Lung microvascular endothelial cell (primary cell): ENCODE measurements around the gene BSN. TPM values are rescaled to one million over a fixed set of nuclear protein-coding genes. Genes with fewer than 3 reads are reported as not detected.

ENCODE experiments used
- DNase-seq, 2 donors: peaks; one replicate each; pipeline versions ENCODE4 v3.0.0 to v3.0.0-alpha.2; 2010; ENCODE audit warnings: low read depth in 2 of 2
- total RNA-seq: library from RNA; depleted of rRNA; stranded (reverse); fragments of >200 nt; gene quantifications from 2 replicates; pipeline ENCODE4 v1.2.1, GENCODE V29; 2014

The BSN gene
- total RNA-seq, 1 donor from 2014 or later = under 0.01 TPM

GRCh38 chr3:49626101-49626581 is 71.9 kb downstream of the BSN start:
- no peak for DNase-seq

- no peak for DNase-seq
Observed at GRCh38 chr3:49626796-49627195, 72.5 kb downstream of the BSN start.

- DNase-seq = no peak
Observed at GRCh38 chr3:49627634-49628033, 73.4 kb downstream of the BSN start.

- no peak for DNase-seq
Observed at GRCh38 chr3:49628249-49628648, 74.0 kb downstream of the BSN start.

GRCh38 chr3:49629451-49629850 is 75.2 kb downstream of the BSN start:
- DNase-seq = no peak

- no peak for DNase-seq
Observed at GRCh38 chr3:49629866-49630265, 75.6 kb downstream of the BSN start.

- no peak for DNase-seq
Observed at GRCh38 chr3:49630784-49631183, 76.5 kb downstream of the BSN start.

GRCh38 chr3:49634736-49635135 is 80.5 kb downstream of the BSN start:
- no peak for DNase-seq

GRCh38 chr3:49636883-49637609 is 82.8 kb downstream of the BSN start:
- DNase-seq = peak in 1 of 2 donors; percentile 14

GRCh38 chr3:49638445-49638844 is 84.2 kb downstream of the BSN start:
- no peak for DNase-seq

GRCh38 chr3:49639551-49639950 is 85.3 kb downstream of the BSN start:
- no peak for DNase-seq

GRCh38 chr3:49641292-49641691 is 87.0 kb downstream of the BSN start:
- no peak for DNase-seq

GRCh38 chr3:49641921-49642707 is 87.8 kb downstream of the BSN start:
- no peak for DNase-seq

GRCh38 chr3:49642708-49643145 is 88.5 kb downstream of the BSN start:
- no peak for DNase-seq

- no peak for DNase-seq
Observed at GRCh38 chr3:49644684-49645083, 90.4 kb downstream of the BSN start.

GRCh38 chr3:49646236-49646635 is 92.0 kb downstream of the BSN start:
- DNase-seq = no peak

- DNase-seq = peak in 1 of 2 donors; percentile 16
Observed at GRCh38 chr3:49647741-49648140, 93.5 kb downstream of the BSN start.

- DNase-seq = no peak
Observed at GRCh38 chr3:49648354-49649019, 94.2 kb downstream of the BSN start.

- no peak for DNase-seq
Observed at GRCh38 chr3:49649576-49649975, 95.3 kb downstream of the BSN start.

- no peak for DNase-seq
Observed at GRCh38 chr3:49650177-49650576, 95.9 kb downstream of the BSN start.

GRCh38 chr3:49650637-49651036 is 96.4 kb downstream of the BSN start:
- DNase-seq = no peak

GRCh38 chr3:49652218-49652902 is 98.1 kb downstream of the BSN start:
- DNase-seq = no peak
